Measurements from ENCODE around the gene RBM33.

RBM33 gene

GRCh38 chr7:155694851-155695250 lies 50.4 kb downstream of the RBM33 start:
- FAIRE-seq, result no peak

- FAIRE-seq, result no peak
Measured at GRCh38 chr7:155696747-155697146, 52.3 kb downstream of the RBM33 start.

GRCh38 chr7:155698633-155699032 lies 54.2 kb downstream of the RBM33 start:
- FAIRE-seq, result no peak

- FAIRE-seq, result no peak
Measured at GRCh38 chr7:155699180-155699579, 54.7 kb downstream of the RBM33 start.

- FAIRE-seq, result no peak
Measured at GRCh38 chr7:155700847-155701246, 56.4 kb downstream of the RBM33 start.

- no peak for FAIRE-seq
Measured at GRCh38 chr7:155701972-155702544, 57.6 kb downstream of the RBM33 start.

- FAIRE-seq, result no peak
Measured at GRCh38 chr7:155702616-155703015, 58.2 kb downstream of the RBM33 start.

GRCh38 chr7:155705623-155706360 lies 61.3 kb downstream of the RBM33 start:
- no peak for FAIRE-seq

GRCh38 chr7:155706376-155706775 lies 61.9 kb downstream of the RBM33 start:
- FAIRE-seq, result no peak

- FAIRE-seq, result no peak
Measured at GRCh38 chr7:155709453-155709852, 65.0 kb downstream of the RBM33 start.

GRCh38 chr7:155710031-155710430 lies 65.6 kb downstream of the RBM33 start:
- no peak for FAIRE-seq

- FAIRE-seq, result no peak
Measured at GRCh38 chr7:155710530-155710929, 66.1 kb downstream of the RBM33 start.

GRCh38 chr7:155711081-155711480 lies 66.6 kb downstream of the RBM33 start:
- FAIRE-seq, result no peak

- FAIRE-seq, result no peak
Measured at GRCh38 chr7:155713384-155713783, 68.9 kb downstream of the RBM33 start.

GRCh38 chr7:155714702-155715101 lies 70.2 kb downstream of the RBM33 start:
- FAIRE-seq, result no peak

- no peak for FAIRE-seq
Measured at GRCh38 chr7:155715111-155715805, 70.8 kb downstream of the RBM33 start.

GRCh38 chr7:155717010-155717744 lies 72.7 kb downstream of the RBM33 start:
- FAIRE-seq, result no peak

GRCh38 chr7:155721056-155721455 lies 76.6 kb downstream of the RBM33 start:
- FAIRE-seq, result no peak

GRCh38 chr7:155722118-155722517 lies 77.7 kb downstream of the RBM33 start:
- FAIRE-seq, result no peak

- FAIRE-seq, result no peak
Measured at GRCh38 chr7:155722936-155723335, 78.5 kb downstream of the RBM33 start.

GRCh38 chr7:155724327-155725005 lies 80.0 kb downstream of the RBM33 start:
- no peak for FAIRE-seq

GRCh38 chr7:155725006-155725355 lies 80.5 kb downstream of the RBM33 start:
- FAIRE-seq, result no peak

- FAIRE-seq, result no peak
Measured at GRCh38 chr7:155727616-155728015, 83.2 kb downstream of the RBM33 start.

Data from endometrium (tissue), 2 donors.